GM04504 (cell line): Measurements from ENCODE around the gene RSPH6A.

Experiments
- DNase-seq: peaks from one replicate; pipeline ENCODE4 v3.0.0-alpha.2; 2012; ENCODE audit warnings: low read depth

RSPH6A gene

GRCh38 chr19:45779231-45780145, 35.6 kb downstream of the RSPH6A start:
- no peak for DNase-seq

- DNase-seq = no peak
Observed at GRCh38 chr19:45778010-45778661, 37.0 kb downstream of the RSPH6A start.

GRCh38 chr19:45777395-45777961, 37.6 kb downstream of the RSPH6A start:
- no peak for DNase-seq

GRCh38 chr19:45774765-45775164, 40.3 kb downstream of the RSPH6A start:
- DNase-seq = no peak

- no peak for DNase-seq
Observed at GRCh38 chr19:45773384-45773783, 41.7 kb downstream of the RSPH6A start.

GRCh38 chr19:45772912-45773311, 42.2 kb downstream of the RSPH6A start:
- DNase-seq = no peak

GRCh38 chr19:45772130-45772840, 42.8 kb downstream of the RSPH6A start:
- DNase-seq = no peak

GRCh38 chr19:45771311-45771933, 43.7 kb downstream of the RSPH6A start:
- DNase-seq = no peak

- peak; percentile 95 for DNase-seq
Observed at GRCh38 chr19:45770192-45771101, 44.7 kb downstream of the RSPH6A start.

GRCh38 chr19:45769821-45770191, 45.3 kb downstream of the RSPH6A start:
- DNase-seq = no peak

GRCh38 chr19:45768984-45769782, 45.9 kb downstream of the RSPH6A start, which contains the start of gene SIX5:
Gene SIX5, minus strand, starts transcription at chr19:45769252. Its CDS starts 408 bp downstream, at chr19:45768844.
- peak; percentile 96 for DNase-seq

GRCh38 chr19:45768655-45768983, 46.5 kb downstream of the RSPH6A start:
- DNase-seq = no peak

- DNase-seq = no peak
Observed at GRCh38 chr19:45767881-45768654, 47.0 kb downstream of the RSPH6A start.

- DNase-seq = peak; percentile 73
Observed at GRCh38 chr19:45767410-45767880, 47.7 kb downstream of the RSPH6A start.

- no peak for DNase-seq
Observed at GRCh38 chr19:45766869-45767346, 48.2 kb downstream of the RSPH6A start.

- DNase-seq = no peak
Observed at GRCh38 chr19:45766296-45766868, 48.7 kb downstream of the RSPH6A start.

GRCh38 chr19:45765702-45766295, 49.3 kb downstream of the RSPH6A start:
- DNase-seq = no peak
